Measurements from ENCODE around the gene MBD5. TPM values are rescaled to one million over a fixed set of nuclear protein-coding genes. Genes with fewer than 3 reads are reported as not detected.

MBD5 gene
- total RNA-seq, 1 donor from 2014 or later, result 59.3 TPM

DNA sequence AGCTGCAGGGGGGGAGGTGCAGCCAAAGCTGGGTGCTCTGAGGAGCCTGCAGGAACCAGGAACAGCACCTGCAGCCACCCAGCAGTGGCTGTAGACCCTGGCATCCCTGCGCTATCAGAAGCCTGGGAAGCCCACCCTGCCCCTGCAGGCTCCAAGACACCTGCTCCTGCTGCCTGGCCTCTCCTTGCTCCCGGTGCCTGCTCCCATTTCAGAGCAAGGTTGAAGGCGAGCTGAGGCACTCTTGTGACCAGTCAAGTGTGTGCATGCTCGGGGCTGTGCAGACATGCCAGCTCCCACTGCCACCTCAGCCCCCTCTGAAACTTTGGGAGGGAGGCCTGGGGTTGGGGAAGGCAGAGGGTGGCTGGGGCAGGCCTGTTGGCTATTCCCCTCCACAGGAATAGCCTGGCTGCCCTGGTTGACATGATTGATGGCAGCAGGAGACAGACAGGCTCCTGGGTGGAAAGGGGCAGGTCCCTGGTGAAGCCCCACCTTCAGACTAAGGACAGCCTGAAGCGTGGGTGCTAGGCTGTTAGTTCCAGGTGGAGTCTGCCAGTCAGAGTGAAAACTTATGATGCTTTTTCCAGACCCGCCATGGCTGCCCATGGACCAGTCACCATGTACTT is 151.4 kb downstream of the MBD5 start:
- Mint-ChIP-seq H3K27me3 (ENCODE audit: unreplicated experiment) (peaks cover 2% of the 10 kb centered on the region), H3K36me3 (ENCODE audit: low read depth, unreplicated experiment) (peaks cover 2% of the 10 kb centered on the region), H3K9me3 (ENCODE audit: unreplicated experiment) (no peaks in the 10 kb centered on the region), H3K27ac (ENCODE audit: unreplicated experiment) (no peak overlapping the region), H3K4me1 (ENCODE audit: unreplicated experiment) (peaks cover 4% of the 10 kb centered on the region), H3K4me3 (ENCODE audit: unreplicated experiment) (no peak overlapping the region)
- no peak for DNase-seq (ENCODE audit: low spot score)
- TF ChIP-seq, protein P1, sequence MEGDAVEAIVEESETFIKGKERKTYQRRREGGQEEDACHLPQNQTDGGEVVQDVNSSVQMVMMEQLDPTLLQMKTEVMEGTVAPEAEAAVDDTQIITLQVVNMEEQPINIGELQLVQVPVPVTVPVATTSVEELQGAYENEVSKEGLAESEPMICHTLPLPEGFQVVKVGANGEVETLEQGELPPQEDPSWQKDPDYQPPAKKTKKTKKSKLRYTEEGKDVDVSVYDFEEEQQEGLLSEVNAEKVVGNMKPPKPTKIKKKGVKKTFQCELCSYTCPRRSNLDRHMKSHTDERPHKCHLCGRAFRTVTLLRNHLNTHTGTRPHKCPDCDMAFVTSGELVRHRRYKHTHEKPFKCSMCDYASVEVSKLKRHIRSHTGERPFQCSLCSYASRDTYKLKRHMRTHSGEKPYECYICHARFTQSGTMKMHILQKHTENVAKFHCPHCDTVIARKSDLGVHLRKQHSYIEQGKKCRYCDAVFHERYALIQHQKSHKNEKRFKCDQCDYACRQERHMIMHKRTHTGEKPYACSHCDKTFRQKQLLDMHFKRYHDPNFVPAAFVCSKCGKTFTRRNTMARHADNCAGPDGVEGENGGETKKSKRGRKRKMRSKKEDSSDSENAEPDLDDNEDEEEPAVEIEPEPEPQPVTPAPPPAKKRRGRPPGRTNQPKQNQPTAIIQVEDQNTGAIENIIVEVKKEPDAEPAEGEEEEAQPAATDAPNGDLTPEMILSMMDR (IDR thresholded peaks at IDR 0.05; ENCODE audit: unreplicated experiment), result no peak

DNA sequence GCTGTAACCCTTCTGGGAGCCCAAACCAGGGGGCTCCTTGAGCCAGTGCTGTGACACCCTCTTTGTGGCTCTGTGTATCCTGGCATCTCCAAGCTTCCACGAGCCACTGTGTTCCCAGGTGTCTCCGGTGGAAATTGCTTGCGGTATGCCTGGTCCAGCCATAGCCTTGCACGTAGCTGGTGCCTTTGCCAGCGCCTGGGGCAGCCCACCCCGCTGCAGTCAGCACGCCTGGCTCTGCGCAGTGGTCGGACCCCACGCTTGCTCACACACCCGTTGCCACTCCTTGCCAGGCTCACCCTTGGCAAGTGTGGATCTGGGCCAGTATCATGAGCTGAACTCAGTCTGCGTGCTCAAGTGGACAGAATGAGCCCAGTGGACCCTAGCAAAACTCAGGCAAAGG is 152.3 kb downstream of the MBD5 start:
- TF ChIP-seq, protein P1 (IDR thresholded peaks at IDR 0.05; ENCODE audit: unreplicated experiment), result no peak
- no peak overlapping the region for H3K4me3 Mint-ChIP-seq (ENCODE audit: unreplicated experiment)
- no peak for DNase-seq (ENCODE audit: low spot score)
- H3K27ac Mint-ChIP-seq (ENCODE audit: unreplicated experiment), result no peak overlapping the region
- peaks cover 2% of the 10 kb centered on the region for H3K36me3 Mint-ChIP-seq (ENCODE audit: low read depth, unreplicated experiment)
- H3K9me3 Mint-ChIP-seq (ENCODE audit: unreplicated experiment), result no peaks in the 10 kb centered on the region
- peaks cover 2% of the 10 kb centered on the region for H3K27me3 Mint-ChIP-seq (ENCODE audit: unreplicated experiment)
- H3K4me1 Mint-ChIP-seq (ENCODE audit: unreplicated experiment), result peaks cover 4% of the 10 kb centered on the region

DNA sequence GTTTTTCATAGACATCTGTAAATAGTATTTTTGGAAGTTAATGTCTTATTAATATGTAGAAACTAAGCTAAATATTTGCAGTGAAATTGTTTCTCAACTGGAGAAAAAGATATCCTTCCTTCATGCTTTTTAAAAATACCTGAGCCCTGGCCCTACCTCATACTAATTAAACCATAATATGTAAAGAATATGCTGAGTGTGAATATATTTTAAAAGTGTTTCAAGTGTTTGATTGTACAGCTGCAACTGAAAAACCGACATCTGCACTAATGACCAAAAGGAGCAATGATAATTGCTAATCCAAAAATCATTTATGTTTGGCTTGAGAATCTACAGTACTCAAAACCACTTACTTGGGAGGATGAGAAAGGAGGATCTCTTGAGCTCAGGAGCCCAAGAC is 156.7 kb downstream of the MBD5 start:
- Mint-ChIP-seq H3K9me3 (ENCODE audit: unreplicated experiment) (no peaks in the 10 kb centered on the region), H3K4me3 (ENCODE audit: unreplicated experiment) (no peak overlapping the region), H3K27ac (ENCODE audit: unreplicated experiment) (no peak overlapping the region), H3K4me1 (ENCODE audit: unreplicated experiment) (peaks cover 2% of the 10 kb centered on the region), H3K27me3 (ENCODE audit: unreplicated experiment) (peaks cover 2% of the 10 kb centered on the region), H3K36me3 (ENCODE audit: low read depth, unreplicated experiment) (no peaks in the 10 kb centered on the region)
- TF ChIP-seq, protein P1 (IDR thresholded peaks at IDR 0.05; ENCODE audit: unreplicated experiment), result no peak
- DNase-seq (ENCODE audit: low spot score), result no peak

DNA sequence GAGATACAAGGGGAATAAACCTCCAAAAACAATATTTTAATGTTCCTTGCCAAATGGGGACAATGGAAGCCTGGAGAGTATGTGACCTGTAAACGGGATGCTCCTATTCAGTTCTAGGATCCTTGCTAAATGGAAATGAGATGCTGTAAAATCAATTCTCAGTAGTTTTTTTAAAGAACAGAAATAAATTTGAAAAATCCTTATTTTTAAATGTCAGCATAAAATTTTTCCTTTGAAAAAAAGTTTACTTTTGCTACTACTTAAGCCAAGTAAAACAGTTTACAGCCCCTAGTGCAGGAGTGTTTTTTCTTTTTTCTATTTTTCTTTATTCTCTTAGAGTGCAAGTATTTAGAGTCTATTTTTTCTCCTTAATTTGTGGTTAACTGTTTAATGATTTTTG is 158.8 kb downstream of the MBD5 start:
- Mint-ChIP-seq H3K9me3 (ENCODE audit: unreplicated experiment) (no peaks in the 10 kb centered on the region), H3K27me3 (ENCODE audit: unreplicated experiment) (peaks cover 2% of the 10 kb centered on the region), H3K4me1 (ENCODE audit: unreplicated experiment) (peaks cover 6% of the 10 kb centered on the region), H3K4me3 (ENCODE audit: unreplicated experiment) (no peak overlapping the region), H3K27ac (ENCODE audit: unreplicated experiment) (no peak overlapping the region), H3K36me3 (ENCODE audit: low read depth, unreplicated experiment) (no peaks in the 10 kb centered on the region)
- TF ChIP-seq, protein P1 (IDR thresholded peaks at IDR 0.05; ENCODE audit: unreplicated experiment), result no peak
- no peak for DNase-seq (ENCODE audit: low spot score)

DNA sequence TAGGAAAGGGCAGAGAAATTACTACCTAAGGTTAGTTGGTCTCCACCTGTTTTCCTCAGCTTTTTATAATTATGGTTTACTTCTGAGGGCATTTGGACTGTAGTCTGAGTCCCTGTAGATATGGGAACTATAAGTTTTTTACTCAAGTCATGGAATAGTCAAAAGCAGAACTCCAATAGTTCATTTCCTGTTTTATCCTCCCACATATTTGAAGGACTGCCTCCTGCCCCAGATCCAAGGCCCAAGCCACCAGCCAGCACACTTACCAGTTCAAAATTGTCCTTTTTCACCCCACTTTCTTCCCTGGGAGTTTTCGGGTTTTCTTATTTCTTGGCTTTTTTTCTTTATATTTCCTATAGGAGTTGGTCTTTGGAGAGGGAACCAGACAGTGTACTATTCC is 164.1 kb downstream of the MBD5 start:
- no peak overlapping the region for H3K4me3 Mint-ChIP-seq (ENCODE audit: unreplicated experiment)
- H3K27ac Mint-ChIP-seq (ENCODE audit: unreplicated experiment), result no peak overlapping the region
- H3K9me3 Mint-ChIP-seq (ENCODE audit: unreplicated experiment), result no peaks in the 10 kb centered on the region
- peaks cover 4% of the 10 kb centered on the region for H3K27me3 Mint-ChIP-seq (ENCODE audit: unreplicated experiment)
- TF ChIP-seq, protein P1 (IDR thresholded peaks at IDR 0.05; ENCODE audit: unreplicated experiment), result no peak
- peaks cover 6% of the 10 kb centered on the region for H3K4me1 Mint-ChIP-seq (ENCODE audit: unreplicated experiment)
- peaks cover 13% of the 10 kb centered on the region for H3K36me3 Mint-ChIP-seq (ENCODE audit: low read depth, unreplicated experiment)
- DNase-seq (ENCODE audit: low spot score), result no peak
